OCI-LY1 (cell line): Measurements from ENCODE around the gene SCAF11.
A peak's percentile ranks its signal among the peaks of the same experiment; 100 is the strongest.

ENCODE experiments used
- H2AFZ ChIP-seq: fragments of 200-600 bp; sonication (generic), shearing (Covaris generic); 2 replicates; pipeline ENCODE4 v1.6.0; 2014; ENCODE audit warnings: antibody characterized with exemption, mild to moderate bottlenecking, low read length
- H3F3A ChIP-seq: fragments of 200-600 bp; sonication (generic), shearing (Covaris generic); 2 replicates; pipeline ENCODE4 v1.6.0; 2014; ENCODE audit warnings: mild to moderate bottlenecking, antibody characterized with exemption, low read length, moderate library complexity; ENCODE audit not compliant: insufficient read depth
- H3K27ac ChIP-seq: fragments of 200-600 bp; sonication (generic); 2 replicates; pipeline ENCODE4 v1.5.1; 2014; ENCODE audit warnings: low read length, mixed run types, mild to moderate bottlenecking, low read depth; ENCODE audit not compliant: poor library complexity, severe bottlenecking
- H3K27me3 ChIP-seq: fragments of 200-600 bp; sonication (generic); 2 replicates; pipeline ENCODE4 v1.6.0; 2014; ENCODE audit warnings: antibody characterized with exemption, mild to moderate bottlenecking, low read length, moderate library complexity; ENCODE audit not compliant: insufficient read depth
- H3K36me3 ChIP-seq: fragments of 200-600 bp; sonication (generic); 2 replicates; pipeline ENCODE4 v1.6.1; 2014; ENCODE audit warnings: mild to moderate bottlenecking, antibody characterized with exemption, low read length, moderate library complexity, mixed read lengths; ENCODE audit not compliant: insufficient read depth
- H3K4me1 ChIP-seq: fragments of 200-600 bp; sonication (generic); 2 replicates; pipeline ENCODE4 v1.5.1; 2014; ENCODE audit warnings: mild to moderate bottlenecking, low read length, moderate library complexity; ENCODE audit not compliant: insufficient read depth, severe bottlenecking
- H3K4me2 ChIP-seq: fragments of 200-600 bp; sonication (generic), shearing (Covaris generic); 2 replicates; pipeline ENCODE4 v1.6.1; 2014; ENCODE audit warnings: low read length
- H3K4me3 ChIP-seq: fragments of 200-600 bp; sonication (generic); 2 replicates; pipeline ENCODE4 v1.5.1; 2014; ENCODE audit warnings: low read length, low read depth, mild to moderate bottlenecking, mixed read lengths; ENCODE audit not compliant: poor library complexity, severe bottlenecking
- H3K79me2 ChIP-seq: fragments of 200-600 bp; shearing (Covaris generic); 2 replicates; pipeline ENCODE4 v1.6.1; 2016; ENCODE audit warnings: mixed run types, low read length, mixed read lengths; ENCODE audit not compliant: insufficient read depth
- H3K9ac ChIP-seq: fragments of 200-600 bp; sonication (generic), shearing (Covaris generic); 2 replicates; pipeline ENCODE4 v1.6.1; 2014; ENCODE audit warnings: mild to moderate bottlenecking, low read length, mixed read lengths
- H3K9me2 ChIP-seq: fragments of 200-600 bp; sonication (generic), shearing (Covaris generic); 2 replicates; pipeline ENCODE4 v1.6.1; 2014; ENCODE audit warnings: low read depth, mild to moderate bottlenecking, low read length, mixed read lengths
- H3K9me3 ChIP-seq: fragments of 200-600 bp; shearing (Covaris generic); 2 replicates; pipeline ENCODE4 v1.6.1; 2014; ENCODE audit warnings: low read length, mixed read lengths
- H4K20me1 ChIP-seq: fragments of 200-600 bp; sonication (generic), shearing (Covaris generic); 2 replicates; pipeline ENCODE4 v1.6.0; 2016; ENCODE audit warnings: mild to moderate bottlenecking, low read length; ENCODE audit not compliant: insufficient read depth
- CTCF ChIP-seq: fragments of 200-600 bp; sonication (generic), shearing (Covaris generic); IDR thresholded peaks from 2 replicates; pipeline ENCODE4 v1.5.1; 2017; ENCODE audit warnings: mild to moderate bottlenecking, antibody characterized with exemption, low read length, moderate library complexity, mixed read lengths
- EZH2 ChIP-seq: fragments of 200-600 bp; sonication (generic), shearing (Covaris generic); IDR thresholded peaks from 2 replicates; pipeline ENCODE4 v1.8.0; 2017; ENCODE audit warnings: borderline replicate concordance, mixed run types, mild to moderate bottlenecking, antibody characterized with exemption, low read length, moderate library complexity, mixed read lengths

The SCAF11 gene

GRCh38 chr12:45994736-45995135 lies 4.4 kb upstream of the SCAF11 start:
- Histone ChIP-seq H3K27me3 (no peaks in the 10 kb centered on the region; the same call in 1 of the 2 replicates), H3K4me2 (no peak overlapping the region), H3K9me2 (no peaks in the 10 kb centered on the region), H3K36me3 (no peaks in the 10 kb centered on the region), H3K4me1 (no peaks in the 10 kb centered on the region), H3K4me3 (no peak overlapping the region), H3K9ac (no peak overlapping the region), H3K79me2 (peaks cover under 1% of the 10 kb centered on the region; the same call in 1 of the 2 replicates), H3K9me3 (no peaks in the 10 kb centered on the region), H3F3A (0 out of 2 replicates have a peak, but pooled peaks cover 3% of the 10 kb centered on the region), H2AFZ (no peak overlapping the region), H3K27ac (no peak overlapping the region), H4K20me1 (no peaks in the 10 kb centered on the region)
- no peak for TF ChIP-seq EZH2
- TF ChIP-seq CTCF, result no peak

- Histone ChIP-seq H4K20me1 (no peaks in the 10 kb centered on the region), H3K4me1 (peaks cover 28% of the 10 kb centered on the region), H3K36me3 (peaks cover 7% of the 10 kb centered on the region; the same call in 1 of the 2 replicates), H3K9me2 (no peaks in the 10 kb centered on the region), H3K79me2 (peaks cover 31% of the 10 kb centered on the region), H3F3A (0 out of 2 replicates have a peak, but pooled peaks cover 3% of the 10 kb centered on the region), H3K9me3 (no peaks in the 10 kb centered on the region), H3K4me2 (peak overlapping the region; percentile 71), H2AFZ (peak overlapping the region; percentile 22), H3K4me3 (peak overlapping the region; percentile 91), H3K27me3 (no peaks in the 10 kb centered on the region), H3K27ac (peak overlapping the region; percentile 26), H3K9ac (peak overlapping the region; percentile 65)
- TF ChIP-seq EZH2 (no peak), CTCF (no peak)
Observed at GRCh38 chr12:45991284-45992249, 1.2 kb upstream of the SCAF11 start.

- Histone ChIP-seq H3K9ac (peak overlapping the region; percentile 97), H4K20me1 (no peaks in the 10 kb centered on the region), H3K79me2 (peaks cover 48% of the 10 kb centered on the region), H3K9me2 (no peaks in the 10 kb centered on the region), H3K27ac (peak overlapping the region; percentile 89), H3K27me3 (no peaks in the 10 kb centered on the region), H2AFZ (no peak overlapping the region), H3K9me3 (no peaks in the 10 kb centered on the region), H3K36me3 (peaks cover 23% of the 10 kb centered on the region), H3K4me3 (peak overlapping the region; percentile 91), H3K4me2 (peak overlapping the region; percentile 88), H3F3A (0 out of 2 replicates have a peak, but pooled peaks cover 3% of the 10 kb centered on the region), H3K4me1 (peaks cover 39% of the 10 kb centered on the region)
- TF ChIP-seq CTCF, result no peak
- no peak for TF ChIP-seq EZH2
Observed at GRCh38 chr12:45989721-45990467, 480 bp downstream of the SCAF11 start.
